Measurements from ENCODE around the gene C6orf47.

GRCh38 chr6:31666337-31666965 is 5.9 kb upstream of the C6orf47 start:
- TF ChIP-seq CTCF (IDR thresholded peaks at IDR 0.05) (no peak), POLR2AphosphoS5 (IDR thresholded peaks at IDR 0.05; ENCODE audit: low read depth, low read length) (no peak), REST (IDR thresholded peaks at IDR 0.05; ENCODE audit: insufficient read depth in 1 of 2, low read depth in 2 of 2, low read length in 1 of 2) (no peak), SIN3A (IDR thresholded peaks at IDR 0.05; ENCODE audit: borderline replicate concordance, insufficient read depth, low read depth, low read length) (no peak), TCF7L2 (IDR thresholded peaks at IDR 0.05; ENCODE audit: low read depth, low read length) (no peak)

All from Panc1 (cell line).